Ishikawa (cell line): Measurements from ENCODE around the gene ATXN1.

ENCODE experiments used
- CEBPB ChIP-seq: IDR thresholded peaks from 2 replicates; pipeline ENCODE4 v1.6.1; 2012
- CREB1 ChIP-seq: IDR thresholded peaks from 2 replicates; pipeline ENCODE4 v1.6.1; 2012; ENCODE audit warnings: low read depth
- EGR1 ChIP-seq: IDR thresholded peaks from 2 replicates; pipeline ENCODE4 v1.6.1; 2012
- EP300 ChIP-seq: IDR thresholded peaks from 2 replicates; pipeline ENCODE4 v1.6.1; 2012; ENCODE audit warnings: borderline replicate concordance
- FOXM1 ChIP-seq: IDR thresholded peaks from 2 replicates; pipeline ENCODE4 v1.6.1; 2012; ENCODE audit warnings: low read depth, borderline replicate concordance
- MAX ChIP-seq: IDR thresholded peaks from 2 replicates; pipeline ENCODE4 v1.6.1; 2012
- NFIC ChIP-seq: IDR thresholded peaks from 2 replicates; pipeline ENCODE4 v1.6.1; 2012
- RAD21 ChIP-seq: IDR thresholded peaks from 2 replicates; pipeline ENCODE4 v1.6.1; 2012; ENCODE audit warnings: low read depth
- REST ChIP-seq: IDR thresholded peaks from 2 replicates; pipeline ENCODE4 v1.6.1; 2012; ENCODE audit warnings: low read depth, mild to moderate bottlenecking
- TAF1 ChIP-seq: IDR thresholded peaks from 2 replicates; pipeline ENCODE4 v1.6.1; 2012; ENCODE audit warnings: low read depth, mild to moderate bottlenecking
- TCF12 ChIP-seq: IDR thresholded peaks from 2 replicates; pipeline ENCODE4 v1.6.1; 2012; ENCODE audit warnings: low read depth
- TEAD4 ChIP-seq: IDR thresholded peaks from 2 replicates; pipeline ENCODE4 v1.6.1; 2012
- USF1 ChIP-seq: IDR thresholded peaks from 2 replicates; pipeline ENCODE4 v1.6.1; 2012
- YY1 ChIP-seq: IDR thresholded peaks from 2 replicates; pipeline ENCODE4 v1.6.1; 2012; ENCODE audit warnings: low read depth
- ZBTB7A ChIP-seq: IDR thresholded peaks from 2 replicates; pipeline ENCODE4 v1.6.1; 2012; ENCODE audit warnings: low read depth

Gene ATXN1

GRCh38 chr6:16545382-16545781, 215.9 kb downstream of the ATXN1 start:
- no peak for TF ChIP-seq CEBPB

- TF ChIP-seq RAD21, result no peak
- no peak for TF ChIP-seq EP300
- no peak for TF ChIP-seq ZBTB7A
- no peak for TF ChIP-seq USF1
- no peak for TF ChIP-seq TEAD4
- TF ChIP-seq CREB1, result no peak
- TF ChIP-seq MAX, result no peak
- TF ChIP-seq YY1, result no peak
Observed at GRCh38 chr6:16544521-16544920, 216.7 kb downstream of the ATXN1 start.

- TF ChIP-seq MAX, result 0 out of 2 replicates have a peak, but pooled peaks have one; percentile 25
- peak; percentile 49; the same call in 1 of the 2 replicates for TF ChIP-seq TEAD4
- TF ChIP-seq TCF12, result 0 out of 2 replicates have a peak, but pooled peaks have one; percentile 25
- TF ChIP-seq REST, result no peak
- TF ChIP-seq CEBPB, result no peak
- peak; percentile 26; the same call in 1 of the 2 replicates for TF ChIP-seq EP300
Observed at GRCh38 chr6:16544006-16544405, 217.3 kb downstream of the ATXN1 start.

GRCh38 chr6:16543521-16543920, 217.7 kb downstream of the ATXN1 start:
- TF ChIP-seq REST (no peak), CEBPB (no peak), YY1 (no peak), EP300 (no peak)

GRCh38 chr6:16542070-16542469, 219.2 kb downstream of the ATXN1 start:
- no peak for TF ChIP-seq RAD21
- TF ChIP-seq ZBTB7A, result no peak
- no peak for TF ChIP-seq EP300
- TF ChIP-seq NFIC, result no peak
- no peak for TF ChIP-seq MAX
- TF ChIP-seq FOXM1, result no peak
- no peak for TF ChIP-seq YY1
- no peak for TF ChIP-seq USF1
- TF ChIP-seq TEAD4, result no peak
- no peak for TF ChIP-seq TCF12
- no peak for TF ChIP-seq CEBPB
- TF ChIP-seq REST, result no peak
- no peak for TF ChIP-seq TAF1
- no peak for TF ChIP-seq CREB1
- no peak for TF ChIP-seq EGR1
